Measurements from ENCODE around the gene FGD4. TPM values are rescaled to one million over a fixed set of nuclear protein-coding genes. Genes with fewer than 3 reads are reported as not detected.

FGD4 gene
- total and polyA plus RNA-seq, 2 experiments from 2014 or later: 1.1 to 3.4 TPM

- no peak for DNase-seq
- no peak overlapping the region for H2AFZ ChIP-seq
- no peaks in the 10 kb centered on the region; the same call in 1 of the 2 replicates for H3K4me1 ChIP-seq (ENCODE audit: insufficient read depth)
- no peaks in the 10 kb centered on the region for H3K79me2 ChIP-seq (ENCODE audit: insufficient read depth)
- no peak overlapping the region for H3K4me2 ChIP-seq (ENCODE audit: unreplicated experiment)
- no peak overlapping the region for H3K4me3 ChIP-seq
- no peaks in the 10 kb centered on the region for H3K27me3 ChIP-seq (replicated peaks; ENCODE audit: insufficient read depth)
- H3K36me3 ChIP-seq (ENCODE audit: low read depth): no peaks in the 10 kb centered on the region
- TF ChIP-seq EZH2 (IDR thresholded peaks at IDR 0.05; ENCODE audit: insufficient read depth, poor library complexity, severe bottlenecking) (no peak), EZH2phosphoT487 (IDR thresholded peaks at IDR 0.05; ENCODE audit: insufficient read depth, low read depth) (no peak)
- in situ Hi-C loops (cut with MboI): no loop called here
- H3K9me2 ChIP-seq (ENCODE audit: insufficient read depth): no peaks in the 10 kb centered on the region
- no peak overlapping the region for H3K27ac ChIP-seq
- WGBS, 2 experiments (ENCODE audit: low coverage in 1 of 2, low lambda C conversion rate in 2 of 2, missing lambda C conversion rate in 2 of 2): 97 to 98% methylated on average over 11 of the region's 11 CpGs
- H3K9ac ChIP-seq: no peak overlapping the region
- H3K9me3 ChIP-seq (ENCODE audit: low read depth): no peaks in the 10 kb centered on the region
- H4K20me1 ChIP-seq (ENCODE audit: insufficient read depth): no peaks in the 10 kb centered on the region
- H3F3A ChIP-seq (ENCODE audit: insufficient read depth): no peaks in the 10 kb centered on the region
These were observed 212.6 kb downstream of the FGD4 start for GRCh38 chr12:32611986-32612385.

GRCh38 chr12:32612658-32613614 is 213.6 kb downstream of the FGD4 start:
- H3K27me3 ChIP-seq (replicated peaks; ENCODE audit: insufficient read depth): no peaks in the 10 kb centered on the region
- no peaks in the 10 kb centered on the region for H3K79me2 ChIP-seq (ENCODE audit: insufficient read depth)
- H3K36me3 ChIP-seq (ENCODE audit: low read depth): no peaks in the 10 kb centered on the region
- H3K27ac ChIP-seq: no peak overlapping the region
- 80 to 89% methylated on average over 3 of the region's 3 CpGs for WGBS, 2 experiments (ENCODE audit: low coverage in 1 of 2, low lambda C conversion rate in 2 of 2, missing lambda C conversion rate in 2 of 2)
- H3K4me3 ChIP-seq: no peak overlapping the region
- no peaks in the 10 kb centered on the region; the same call in 1 of the 2 replicates for H3K4me1 ChIP-seq (ENCODE audit: insufficient read depth)
- no peak for DNase-seq
- H3K9me2 ChIP-seq (ENCODE audit: insufficient read depth): no peaks in the 10 kb centered on the region
- H3K9ac ChIP-seq: no peak overlapping the region
- H2AFZ ChIP-seq: no peak overlapping the region
- H4K20me1 ChIP-seq (ENCODE audit: insufficient read depth): no peaks in the 10 kb centered on the region
- no peaks in the 10 kb centered on the region for H3F3A ChIP-seq (ENCODE audit: insufficient read depth)
- no peaks in the 10 kb centered on the region for H3K9me3 ChIP-seq (ENCODE audit: low read depth)
- in situ Hi-C loops (cut with MboI): no loop called here
- TF ChIP-seq EZH2 (IDR thresholded peaks at IDR 0.05; ENCODE audit: insufficient read depth, poor library complexity, severe bottlenecking) (no peak), EZH2phosphoT487 (IDR thresholded peaks at IDR 0.05; ENCODE audit: insufficient read depth, low read depth) (no peak)
- no peak overlapping the region for H3K4me2 ChIP-seq (ENCODE audit: unreplicated experiment)

GRCh38 chr12:32615441-32615840 is 216.1 kb downstream of the FGD4 start:
- Histone ChIP-seq H3K9me2 (ENCODE audit: insufficient read depth) (no peaks in the 10 kb centered on the region), H3K36me3 (ENCODE audit: low read depth) (no peaks in the 10 kb centered on the region), H3F3A (ENCODE audit: insufficient read depth) (no peaks in the 10 kb centered on the region), H3K27me3 (replicated peaks; ENCODE audit: insufficient read depth) (no peaks in the 10 kb centered on the region), H3K79me2 (ENCODE audit: insufficient read depth) (no peaks in the 10 kb centered on the region), H3K27ac (no peak overlapping the region), H3K9ac (no peak overlapping the region), H3K4me1 (ENCODE audit: insufficient read depth) (no peaks in the 10 kb centered on the region; the same call in 1 of the 2 replicates), H3K4me2 (ENCODE audit: unreplicated experiment) (no peak overlapping the region), H4K20me1 (ENCODE audit: insufficient read depth) (no peaks in the 10 kb centered on the region), H3K9me3 (ENCODE audit: low read depth) (no peaks in the 10 kb centered on the region), H2AFZ (no peak overlapping the region), H3K4me3 (no peak overlapping the region)
- in situ Hi-C loops (cut with MboI): no loop called here
- 82 to 91% methylated on average over 6 of the region's 6 CpGs for WGBS, 2 experiments (ENCODE audit: low coverage in 1 of 2, low lambda C conversion rate in 2 of 2, missing lambda C conversion rate in 2 of 2)
- no peak for TF ChIP-seq EZH2phosphoT487 (IDR thresholded peaks at IDR 0.05; ENCODE audit: insufficient read depth, low read depth)
- no peak for TF ChIP-seq EZH2 (IDR thresholded peaks at IDR 0.05; ENCODE audit: insufficient read depth, poor library complexity, severe bottlenecking)
- no peak for DNase-seq

DNA sequence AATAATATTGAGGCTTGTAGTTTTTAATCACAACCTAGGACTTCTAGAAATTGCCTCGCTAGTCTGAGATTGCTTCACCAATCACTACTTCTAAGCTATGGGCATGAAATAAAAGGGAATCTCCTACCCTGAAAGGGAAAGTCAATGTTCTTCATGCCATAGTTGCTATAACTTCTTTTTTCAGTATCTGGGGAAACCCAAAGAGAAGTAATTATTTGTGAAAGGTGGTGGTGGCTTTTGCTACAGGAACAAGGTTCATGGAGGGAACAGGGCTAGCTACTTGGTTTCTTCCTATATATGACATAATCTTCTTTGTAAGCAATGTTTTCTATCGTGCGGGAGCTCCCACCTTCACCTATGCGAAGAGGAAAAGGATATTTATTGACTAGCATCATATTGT is 218.2 kb downstream of the FGD4 start:
- Histone ChIP-seq H2AFZ (no peak overlapping the region), H3K27me3 (replicated peaks; ENCODE audit: insufficient read depth) (no peaks in the 10 kb centered on the region), H3K36me3 (ENCODE audit: low read depth) (no peaks in the 10 kb centered on the region), H3K79me2 (ENCODE audit: insufficient read depth) (no peaks in the 10 kb centered on the region), H4K20me1 (ENCODE audit: insufficient read depth) (no peaks in the 10 kb centered on the region), H3K4me3 (no peak overlapping the region), H3K9ac (no peak overlapping the region), H3K9me3 (ENCODE audit: low read depth) (no peaks in the 10 kb centered on the region), H3F3A (ENCODE audit: insufficient read depth) (no peaks in the 10 kb centered on the region), H3K4me2 (ENCODE audit: unreplicated experiment) (no peak overlapping the region), H3K27ac (no peak overlapping the region), H3K9me2 (ENCODE audit: insufficient read depth) (no peaks in the 10 kb centered on the region), H3K4me1 (ENCODE audit: insufficient read depth) (no peaks in the 10 kb centered on the region; the same call in 1 of the 2 replicates)
- DNase-seq: no peak
- in situ Hi-C loops (cut with MboI): no loop called here
- 94 to 97% methylated on average over 4 of the region's 4 CpGs for WGBS, 2 experiments (ENCODE audit: low coverage in 1 of 2, low lambda C conversion rate in 2 of 2, missing lambda C conversion rate in 2 of 2)
- TF ChIP-seq EZH2phosphoT487 (IDR thresholded peaks at IDR 0.05; ENCODE audit: insufficient read depth, low read depth) (no peak), EZH2 (IDR thresholded peaks at IDR 0.05; ENCODE audit: insufficient read depth, poor library complexity, severe bottlenecking) (no peak)

Measured in GM23248 (cell line).